NOMO-1 treated with dmso at 0.1 percent for 144 hours (cell line): ENCODE data around the gene PCCA.
"Not testable (repeated sequence)": the region's sequence is repeated elsewhere in the genome, so short reads cannot be mapped to it uniquely, and the experiment has no call there.

Source experiments
- DNase-seq: peaks from one replicate; lab custom pipeline; 2025; ENCODE audit not compliant: unreplicated experiment; lab: John Stamatoyannopoulos, UW

PCCA gene

DNA sequence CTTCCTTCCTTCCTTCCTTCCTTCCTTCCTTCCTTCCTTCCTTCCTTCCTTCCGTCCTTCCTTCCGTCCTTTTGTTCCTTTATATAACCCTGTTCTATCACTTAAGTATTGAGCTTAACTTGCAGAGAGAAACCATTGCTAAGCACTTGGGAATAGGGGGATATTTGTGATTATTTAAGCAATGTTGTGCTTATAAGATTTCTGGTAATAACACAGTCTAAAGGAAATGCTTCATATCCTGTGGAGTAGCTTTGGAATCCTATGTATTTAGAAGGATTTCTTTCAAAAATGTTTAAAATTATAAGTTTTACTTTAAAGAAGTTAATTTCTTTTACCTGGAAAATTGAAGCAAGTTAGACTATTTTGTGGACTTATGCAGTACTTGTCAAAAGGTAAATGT, 209.8 kb downstream of the PCCA start:
- no peak for DNase-seq

DNA sequence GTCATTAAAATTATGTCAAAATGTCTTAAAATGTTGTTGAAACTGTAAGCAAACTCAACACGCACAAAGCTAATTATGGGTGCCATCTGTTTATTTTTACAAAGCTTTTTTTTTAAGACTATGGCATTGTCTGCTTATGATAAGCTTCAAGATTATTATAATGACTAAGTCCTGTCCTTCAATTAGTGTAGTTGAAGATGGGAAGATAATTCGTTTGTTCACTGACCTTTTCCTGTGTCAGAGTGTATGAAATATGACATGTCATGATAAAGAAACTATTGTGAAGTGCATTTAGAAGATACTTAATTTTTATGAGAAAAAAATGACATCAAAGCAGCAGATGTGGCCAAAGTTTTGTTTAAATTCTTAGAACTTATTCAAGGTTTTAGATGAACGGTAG, 211.3 kb downstream of the PCCA start:
- no peak for DNase-seq

DNA sequence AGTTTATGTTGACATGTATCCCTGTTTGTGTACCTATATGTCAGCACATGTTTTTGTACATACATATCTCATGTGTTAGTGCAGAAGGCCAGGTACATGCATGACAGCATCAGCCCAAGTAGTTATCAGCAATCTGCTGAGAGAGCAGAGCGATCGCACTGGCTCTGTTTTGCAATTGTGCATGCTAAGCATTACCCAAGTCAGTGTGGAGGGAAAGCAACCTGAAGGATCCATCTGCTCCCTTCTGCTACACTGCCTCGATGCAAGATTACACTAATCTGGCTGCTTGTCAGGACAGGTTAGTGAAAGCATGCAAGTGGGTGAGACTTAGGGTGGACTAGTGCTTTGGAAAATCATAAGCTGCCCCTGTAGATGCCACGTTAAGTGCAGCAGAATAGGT, 211.8 kb downstream of the PCCA start:
- no peak for DNase-seq

DNA sequence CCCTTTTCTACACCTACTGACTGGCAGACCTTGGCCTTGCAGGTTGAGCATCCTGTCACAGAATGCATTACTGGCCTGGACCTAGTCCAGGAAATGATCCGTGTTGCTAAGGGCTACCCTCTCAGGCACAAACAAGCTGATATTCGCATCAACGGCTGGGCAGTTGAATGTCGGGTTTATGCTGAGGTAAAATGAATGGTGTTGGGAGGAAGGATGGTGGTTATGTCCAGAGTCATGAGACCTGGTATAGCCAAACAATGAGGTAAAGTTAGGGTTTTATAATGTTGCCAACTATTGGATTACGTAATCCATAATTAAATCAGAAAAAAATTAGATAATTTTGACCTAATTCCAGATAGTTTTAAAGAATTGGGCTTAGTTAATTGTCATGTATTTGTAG, 212.5 kb downstream of the PCCA start:
- no peak for DNase-seq

DNA sequence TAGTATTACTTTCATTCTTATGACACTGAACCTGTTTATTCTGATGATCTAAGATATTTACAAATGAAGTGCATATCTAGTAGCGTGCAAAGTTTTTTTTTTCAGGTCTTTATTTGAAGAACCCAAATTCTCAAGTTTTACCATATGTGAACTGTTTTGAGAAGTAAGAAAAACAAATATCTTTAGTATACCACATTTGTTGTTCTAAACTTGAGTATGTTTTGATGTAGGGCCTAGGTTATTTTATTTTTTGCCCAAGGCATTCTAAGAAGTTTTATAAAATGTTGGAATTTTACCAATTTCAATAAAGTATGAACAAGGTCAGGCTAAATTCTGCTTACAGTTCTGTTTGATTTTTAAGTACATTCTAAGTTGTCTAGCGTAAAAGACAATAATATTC, 213.5 kb downstream of the PCCA start:
- no peak for DNase-seq

DNA sequence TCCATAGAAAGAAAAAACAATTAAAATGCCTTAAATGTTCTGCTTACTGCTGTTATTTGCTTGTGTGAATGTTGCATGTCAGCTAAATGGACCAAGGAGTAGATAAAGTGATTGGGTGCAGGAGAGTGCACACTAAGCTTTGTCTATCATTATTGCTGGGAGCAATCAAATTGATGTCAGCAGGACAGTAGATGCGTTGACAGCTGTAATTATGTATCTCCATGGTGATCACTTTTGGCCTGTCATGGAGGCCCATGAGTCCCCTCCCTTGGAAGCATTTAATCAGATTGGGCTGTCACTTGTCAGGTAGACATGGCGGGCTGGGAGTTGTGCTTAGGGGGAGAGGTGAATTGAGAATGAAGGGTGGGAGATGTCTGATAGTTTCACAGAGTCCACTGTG, 215.3 kb downstream of the PCCA start:
- DNase-seq: no peak

DNA sequence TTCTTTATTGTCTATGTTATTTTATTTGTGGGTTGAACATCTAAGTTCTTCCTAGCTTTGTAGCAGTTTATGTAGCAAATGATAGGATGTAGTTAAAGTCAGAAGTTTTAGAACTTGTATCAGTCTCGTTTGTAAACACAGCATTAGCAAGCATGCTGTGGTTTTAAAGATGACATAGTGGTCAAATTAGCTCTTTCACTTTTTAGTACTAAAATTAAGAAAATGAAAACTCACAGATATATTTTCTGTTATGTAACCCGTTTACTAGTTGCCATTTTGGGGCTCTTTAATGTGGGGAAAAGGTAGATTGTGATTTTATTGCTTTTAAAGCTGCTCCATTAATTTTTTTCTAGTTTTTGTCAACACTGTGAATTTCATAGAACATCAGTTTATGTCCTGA, 216.5 kb downstream of the PCCA start:
- DNase-seq: no peak

DNA sequence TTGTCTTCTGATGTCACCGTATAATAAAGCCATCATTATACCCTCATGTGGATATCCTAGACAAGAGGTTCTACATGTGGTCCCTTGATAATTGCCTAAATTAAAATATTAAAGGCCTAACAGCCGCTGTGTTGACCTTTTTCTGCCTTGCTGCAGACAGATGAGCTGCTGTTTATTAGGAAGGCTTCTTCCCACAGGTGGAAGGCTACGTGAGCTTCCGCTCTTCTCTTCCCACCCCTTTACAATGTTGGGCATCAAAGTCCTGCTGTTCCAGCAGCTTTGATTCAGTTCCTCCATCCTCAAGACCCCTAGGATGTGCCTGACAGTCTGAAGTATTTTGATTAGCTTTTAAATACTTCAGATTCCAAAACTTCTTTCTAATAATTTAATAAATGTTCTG, 217.1 kb downstream of the PCCA start:
- DNase-seq: no peak

DNA sequence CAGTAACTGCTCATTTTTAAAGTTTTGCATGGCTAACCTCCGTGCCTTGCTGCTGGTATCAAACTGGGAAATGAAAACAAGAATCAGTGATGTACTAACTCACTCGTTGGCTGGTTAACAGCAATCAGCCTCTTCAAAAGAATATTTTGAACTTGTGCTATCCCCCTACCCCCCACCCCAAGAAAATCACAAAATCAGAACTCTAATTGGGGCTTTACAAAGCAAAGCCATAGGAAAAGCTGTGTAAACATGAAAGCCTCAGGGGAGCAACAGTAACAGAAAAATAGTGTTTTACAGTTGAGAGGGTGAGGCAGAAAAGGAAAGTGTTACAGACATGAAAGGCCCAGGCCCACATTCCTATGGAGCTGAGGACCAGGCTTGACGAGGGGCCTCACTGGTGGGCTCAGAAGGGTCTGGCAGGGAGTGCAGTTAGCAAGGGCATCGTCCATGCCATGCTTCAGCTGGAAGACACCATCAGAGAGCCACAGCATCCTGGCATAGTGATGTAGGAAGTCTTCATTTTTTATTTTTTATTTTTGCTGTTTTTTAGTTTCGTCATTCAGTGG, 217.6 kb downstream of the PCCA start:
- DNase-seq: no peak

DNA sequence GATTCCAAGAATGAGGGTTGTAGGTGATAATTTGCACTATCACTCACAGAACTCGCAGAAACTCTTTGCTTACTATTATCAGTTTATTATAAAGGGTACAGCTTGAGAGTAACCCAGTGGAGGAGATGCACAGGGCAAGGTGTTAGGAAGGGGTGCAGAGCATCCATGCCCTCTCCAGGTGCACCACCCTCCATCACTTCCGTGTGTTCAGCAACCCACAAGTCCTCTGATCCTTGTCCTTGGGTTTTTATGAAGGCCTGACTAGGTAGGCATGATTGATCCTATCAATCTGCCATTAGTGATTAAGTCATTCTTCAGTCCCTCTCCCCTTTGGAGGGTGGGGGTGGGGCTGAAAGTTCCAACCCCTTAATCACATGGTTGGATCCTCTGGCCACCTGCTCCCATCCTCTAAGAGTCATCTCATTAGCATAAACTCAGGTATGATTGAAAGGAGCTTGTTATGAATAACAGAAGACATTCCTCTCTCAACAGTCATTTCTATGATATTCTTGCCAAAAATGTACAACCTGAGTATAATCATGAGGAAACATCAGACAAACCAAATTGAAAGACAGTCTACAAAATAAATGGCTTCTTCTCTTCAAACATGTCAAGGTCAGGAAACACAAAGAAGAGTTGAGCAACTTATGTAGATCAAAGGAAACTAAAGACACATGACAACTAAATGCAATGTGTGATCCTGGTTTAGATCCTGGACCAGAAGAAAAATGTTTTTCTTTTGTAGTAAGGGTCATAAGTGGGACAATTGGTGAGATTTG, 225.4 kb downstream of the PCCA start:
- DNase-seq: no peak

DNA sequence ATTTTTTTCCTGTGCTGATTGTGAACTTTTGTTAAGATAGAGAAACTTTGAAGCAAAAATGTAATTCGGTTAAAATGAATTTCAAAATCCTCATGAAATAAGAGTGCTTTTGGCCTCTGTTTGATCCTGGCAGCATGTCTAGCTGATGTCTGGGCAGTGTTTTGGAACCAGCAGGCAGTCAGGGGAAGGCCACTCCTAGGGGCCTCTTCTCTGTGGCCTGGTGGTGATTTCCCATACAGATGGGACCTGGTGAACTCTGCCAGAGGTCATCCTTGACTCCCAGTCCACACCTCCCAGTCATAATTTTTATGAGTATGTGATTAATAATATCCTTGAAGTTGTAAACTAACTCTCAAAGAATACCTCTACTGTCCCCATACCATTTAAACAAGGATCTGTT, 226.6 kb downstream of the PCCA start:
- no peak for DNase-seq

DNA sequence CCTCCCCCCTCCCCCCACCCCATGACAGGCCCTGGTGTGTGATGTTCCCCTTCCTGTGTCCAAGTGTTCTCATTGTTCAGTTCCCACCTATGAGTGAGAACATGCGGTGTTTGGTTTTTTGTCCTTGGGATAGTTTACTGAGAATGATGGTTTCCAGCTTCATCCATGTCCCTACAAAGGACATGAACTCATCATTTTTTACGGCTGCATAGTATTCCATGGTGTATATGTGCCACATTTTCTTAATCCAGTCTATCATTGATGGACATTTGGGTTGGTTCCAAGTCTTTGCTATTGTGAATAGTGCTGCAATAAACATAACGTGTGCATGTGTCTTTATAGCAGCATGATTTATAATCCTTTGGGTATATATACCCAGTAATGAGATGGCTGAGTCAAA, 229.6 kb downstream of the PCCA start:
- DNase-seq: not testable (repeated sequence)

DNA sequence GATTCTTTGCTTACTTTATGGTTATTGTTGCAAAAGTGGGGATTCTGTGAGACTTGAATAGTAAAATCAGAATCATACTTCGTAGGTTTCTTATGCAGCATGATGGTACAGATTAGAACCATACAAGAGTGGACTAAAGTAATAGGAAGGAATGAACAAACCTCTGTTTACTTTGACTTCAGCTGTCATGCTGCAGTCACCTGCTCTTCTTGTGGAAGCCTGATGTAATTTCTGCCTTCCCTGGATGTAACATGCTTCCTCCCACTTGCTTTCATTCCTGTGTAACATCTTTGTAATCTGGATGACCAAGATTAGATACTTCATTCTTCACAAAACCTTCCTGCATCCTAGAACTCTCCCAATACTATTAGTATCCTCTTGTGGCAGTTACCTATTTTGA, 235.0 kb downstream of the PCCA start:
- no peak for DNase-seq

DNA sequence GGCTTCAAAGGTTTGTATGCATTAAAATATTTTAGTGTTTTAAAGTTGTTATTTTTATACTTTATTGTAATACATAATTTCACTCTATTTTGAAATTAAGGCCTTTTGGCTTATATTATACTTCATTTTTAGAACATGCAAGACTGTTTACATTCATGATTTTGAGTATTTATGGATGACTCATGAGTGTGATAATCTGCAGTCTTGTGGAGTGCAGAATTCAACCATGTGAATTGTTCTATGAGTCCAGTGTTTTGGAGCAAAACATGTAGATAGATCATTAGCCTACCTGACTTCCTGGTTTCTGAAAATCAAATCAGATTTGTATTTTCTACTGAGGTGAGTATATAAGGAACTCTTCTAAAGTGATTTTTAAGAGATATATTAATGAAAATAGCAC, 241.8 kb downstream of the PCCA start:
- DNase-seq: no peak

DNA sequence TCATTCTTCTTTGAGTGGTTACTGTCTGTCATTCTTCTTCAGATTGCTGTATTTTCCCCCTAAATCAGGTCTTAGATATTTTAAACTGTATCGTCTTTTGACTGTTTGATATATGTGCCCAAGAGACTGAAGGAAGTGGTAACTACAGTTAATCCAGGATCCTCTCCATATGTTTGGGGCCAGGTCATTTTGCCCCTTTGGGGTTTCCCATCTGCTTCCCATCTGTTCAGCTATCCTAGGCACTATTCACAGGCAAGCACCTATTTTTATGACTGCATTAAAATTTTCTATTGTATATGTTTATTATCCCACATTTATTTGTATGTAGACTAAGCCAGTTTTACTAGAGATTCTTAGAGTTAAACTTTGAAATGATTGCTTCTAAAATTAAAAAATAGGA, 244.2 kb downstream of the PCCA start:
- DNase-seq: no peak

DNA sequence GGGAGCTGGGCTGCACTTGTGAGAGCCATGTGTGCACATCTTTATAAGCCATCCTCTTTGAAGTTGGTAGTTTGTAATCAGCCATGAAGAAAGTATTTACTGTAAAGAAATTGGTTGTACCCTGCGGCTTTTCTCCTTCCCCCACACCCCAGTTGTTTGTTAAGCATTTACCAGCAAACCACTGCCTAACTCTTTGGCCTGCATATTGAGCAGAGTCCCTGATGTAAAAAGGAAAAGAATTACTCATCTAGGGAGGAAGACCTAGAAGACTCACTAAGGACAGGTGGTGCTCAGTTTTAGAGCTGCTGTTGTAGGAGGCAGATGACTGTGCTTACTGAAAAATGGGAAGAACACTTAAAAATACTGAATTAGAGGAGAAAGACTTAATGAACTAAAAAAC, 245.3 kb downstream of the PCCA start:
- no peak for DNase-seq

DNA sequence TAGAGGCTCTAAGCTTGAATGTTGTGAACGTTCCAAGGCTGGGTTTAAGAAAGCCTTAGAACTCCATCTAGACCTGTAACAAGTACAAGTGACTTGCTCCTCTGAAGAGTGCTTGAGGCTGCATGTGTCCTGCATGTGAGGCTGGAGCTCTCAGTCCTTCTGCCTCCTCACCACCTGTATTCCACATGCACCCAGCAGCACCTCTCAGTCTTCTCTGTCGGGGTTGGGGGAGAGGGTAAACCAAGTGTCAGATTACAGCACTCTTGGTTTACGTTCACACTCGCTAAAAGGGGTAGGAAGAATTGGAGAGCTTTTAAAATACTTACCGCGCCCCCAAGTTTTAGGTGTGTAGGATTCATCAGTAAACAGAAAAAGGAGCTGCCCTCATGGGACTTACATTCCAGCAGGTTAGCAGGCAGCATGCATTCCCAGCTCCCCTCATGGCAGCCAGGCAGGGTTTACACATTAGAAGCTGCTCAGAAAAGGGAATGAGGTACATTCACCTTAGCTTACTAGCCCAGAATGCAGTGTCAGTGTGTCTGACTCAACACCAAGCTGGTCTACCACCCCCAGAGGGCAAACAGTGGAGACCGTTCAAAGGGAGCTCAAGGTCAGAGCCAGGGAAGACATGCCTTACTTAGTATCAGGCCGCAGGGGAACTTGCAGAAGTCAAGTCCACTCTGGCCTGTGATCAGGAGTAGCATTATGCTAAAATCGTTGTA, 248.1 kb downstream of the PCCA start:
- DNase-seq: no peak

DNA sequence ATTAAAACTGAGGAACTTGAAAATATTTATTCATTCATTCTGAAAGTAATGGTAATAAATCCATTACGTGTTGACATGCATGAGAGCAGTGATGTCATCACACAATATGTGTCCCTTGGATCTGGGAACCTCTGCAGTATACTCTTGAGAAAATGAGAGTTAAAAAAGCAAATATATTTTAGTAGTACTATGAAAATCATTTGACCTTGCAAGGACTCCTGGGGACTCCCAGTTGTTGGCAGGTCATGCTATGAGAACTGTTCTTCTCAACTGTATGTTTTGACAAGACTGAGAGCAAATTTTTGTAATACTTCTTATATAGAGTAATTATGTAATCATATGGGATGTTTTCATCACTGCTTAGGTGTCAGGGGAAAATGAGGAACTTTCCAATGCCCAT, 249.4 kb downstream of the PCCA start:
- DNase-seq: no peak

DNA sequence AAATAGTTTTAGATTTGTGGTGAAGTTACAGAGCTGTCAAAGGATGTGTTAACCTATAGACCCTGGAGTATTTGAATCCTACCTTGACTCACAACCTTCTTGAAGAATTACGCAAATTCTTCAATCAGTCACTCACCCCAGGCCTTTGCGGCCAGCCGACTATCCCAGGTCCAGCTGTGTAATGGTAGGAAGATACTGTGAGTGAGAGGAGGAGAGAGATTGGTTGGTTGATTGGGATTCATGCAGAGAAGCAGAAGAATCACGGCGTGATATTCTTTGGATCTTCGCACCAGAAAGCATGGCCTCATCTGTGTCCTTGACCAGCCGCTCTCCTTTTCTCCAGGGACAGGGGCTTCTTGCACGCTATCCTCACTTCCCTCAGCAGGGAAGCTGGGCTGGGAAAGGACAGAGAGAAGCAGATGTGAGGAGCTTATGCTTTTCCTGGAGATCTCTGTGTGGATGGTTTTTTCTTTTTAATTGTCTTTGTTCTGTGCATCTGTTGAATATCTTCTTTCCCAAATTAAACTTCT, 250.6 kb downstream of the PCCA start:
- no peak for DNase-seq

DNA sequence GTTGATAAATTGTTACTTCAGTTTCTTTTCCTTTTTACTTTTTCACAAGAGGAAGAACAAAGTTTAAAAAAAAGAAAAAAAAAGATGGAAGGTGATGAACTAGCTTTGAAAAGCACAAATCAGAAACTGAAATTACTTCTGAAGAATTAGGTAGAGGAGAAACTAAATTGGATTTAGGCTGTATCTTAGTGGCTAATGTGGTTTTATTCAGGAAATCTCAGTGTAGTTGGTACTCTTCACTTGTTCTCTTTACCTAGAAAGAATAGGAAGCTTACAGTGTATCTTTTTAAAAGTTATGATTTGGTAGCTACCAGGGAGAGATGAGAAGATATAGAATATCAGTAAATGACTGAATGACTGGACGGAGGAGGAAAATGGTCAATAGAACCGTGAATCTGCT, 252.0 kb downstream of the PCCA start:
- DNase-seq: no peak

DNA sequence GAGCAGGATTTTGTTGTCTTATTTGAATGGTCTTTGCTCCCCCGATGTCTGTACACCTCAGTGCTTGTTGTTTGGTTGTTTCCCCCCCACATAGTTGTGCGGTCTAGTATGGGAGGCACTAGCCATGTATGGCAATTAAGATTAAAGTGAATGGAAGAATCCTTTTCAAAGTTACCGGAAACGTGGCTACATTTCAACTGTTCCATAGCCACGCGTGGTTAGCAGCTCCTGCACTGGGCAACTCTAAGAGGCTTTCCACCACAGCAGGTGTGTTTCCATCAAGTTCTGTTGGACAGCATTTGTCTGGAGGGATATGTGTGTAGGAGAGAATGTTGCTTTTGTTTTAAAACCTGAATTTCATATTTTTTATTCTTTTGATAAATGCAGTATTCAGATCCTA, 252.4 kb downstream of the PCCA start:
- DNase-seq: no peak

DNA sequence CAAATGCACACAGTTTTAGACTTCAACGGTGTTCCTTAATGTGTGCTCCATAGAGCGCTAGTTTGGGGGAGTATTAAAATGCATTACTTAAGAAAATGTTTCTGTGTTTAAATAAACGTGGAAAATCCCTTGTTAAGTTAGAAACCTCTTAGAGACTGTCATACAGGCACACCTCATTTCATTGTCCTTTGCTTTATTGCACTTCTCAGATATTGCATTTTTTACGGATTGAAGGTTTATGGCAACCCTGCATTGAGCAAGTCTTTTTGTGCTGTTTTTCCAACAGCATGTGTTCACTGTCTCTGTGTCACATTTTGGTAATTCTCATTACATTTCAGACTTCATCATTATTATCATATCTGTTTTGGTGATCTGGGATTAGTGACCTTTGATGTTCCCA, 255.7 kb downstream of the PCCA start:
- DNase-seq: no peak
